Muscle of leg (tissue), 11 donors: ENCODE measurements around the gene GALNT6. TPM values are rescaled to one million over a fixed set of nuclear protein-coding genes. Genes with fewer than 3 reads are reported as not detected.
A peak's percentile ranks its signal among the peaks of the same experiment; 100 is the strongest.

Experiments
- DNase-seq: peaks from one replicate; pipeline ENCODE4 v3.0.0; 2013
- H3K27ac ChIP-seq: one replicate; pipeline ENCODE4 v1.5.1; 2013; ENCODE audit warnings: mild to moderate bottlenecking, low read length, control low read depth
- H3K27me3 ChIP-seq: one replicate; pipeline ENCODE4 v1.6.1; 2013; ENCODE audit warnings: low read length; ENCODE audit not compliant: control insufficient read depth, insufficient read depth
- H3K36me3 ChIP-seq: one replicate; pipeline ENCODE4 v1.6.1; 2013; ENCODE audit warnings: low read length; ENCODE audit not compliant: control insufficient read depth, insufficient read depth
- H3K4me1 ChIP-seq: one replicate; pipeline ENCODE4 v1.6.1; 2013; ENCODE audit warnings: low read length; ENCODE audit not compliant: control insufficient read depth, insufficient read depth
- H3K4me3 ChIP-seq: one replicate; pipeline ENCODE4 v1.5.1; 2013; ENCODE audit warnings: low read length, control low read depth
- H3K9me3 ChIP-seq: replicated peaks from 2 replicates; pipeline ENCODE4 v1.6.1; 2013; ENCODE audit warnings: low read depth, low read length; ENCODE audit not compliant: control insufficient read depth
- WGBS: methylation state at CpG from one replicate; pipeline ENCODE4 v1.1.5; 2013; ENCODE audit warnings: missing lambda C conversion rate; ENCODE audit not compliant: insufficient coverage; 5-methylcytosine and 5-hydroxymethylcytosine counted together
- polyA plus RNA-seq, 8 donors: library from polyadenylated mRNA; unstranded; fragments of 120-200 nt; gene quantifications; one replicate each; pipeline versions ENCODE4 v1.2.1 to v1.2.3, GENCODE V29; 2013; ENCODE audit warnings: inconsistent platforms in 1 of 8, low replicate concordance in 1 of 8; ENCODE audit not compliant: insufficient read length in 8 of 8, insufficient read depth in 1 of 8
- total RNA-seq: library from RNA; stranded (reverse); fragments of 120-200 nt; gene quantifications from one replicate; pipeline ENCODE4 v1.2.4, GENCODE V29; 2013

GALNT6 gene
- total and polyA plus RNA-seq, 9 donors: 0.32 to 1.1 (median 0.50) TPM

- peak; percentile 82 for DNase-seq
- 63% methylated on average over 4 of the region's 7 CpGs for WGBS
Measured at GRCh38 chr12:51326698-51327439, 64.3 kb downstream of the GALNT6 start.

GRCh38 chr12:51324953-51325352 is 66.3 kb downstream of the GALNT6 start:
- H3K36me3 ChIP-seq: no peaks in the 10 kb centered on the region
- H3K4me3 ChIP-seq: no peak overlapping the region
- H3K27me3 ChIP-seq: peaks cover 2% of the 10 kb centered on the region
- H3K4me1 ChIP-seq: peaks cover 5% of the 10 kb centered on the region
- H3K27ac ChIP-seq: no peak overlapping the region
- 88% methylated on average over 3 of the region's 4 CpGs for WGBS
- no peaks in the 10 kb centered on the region for H3K9me3 ChIP-seq
- DNase-seq: no peak

More at GRCh38 chr12:51326698-51327439, 64.3 kb downstream of the GALNT6 start:
- Histone ChIP-seq H3K27me3 (peaks cover 2% of the 10 kb centered on the region), H3K36me3 (no peaks in the 10 kb centered on the region), H3K9me3 (no peaks in the 10 kb centered on the region), H3K4me3 (no peak overlapping the region), H3K27ac (no peak overlapping the region), H3K4me1 (no peaks in the 10 kb centered on the region)

DNA sequence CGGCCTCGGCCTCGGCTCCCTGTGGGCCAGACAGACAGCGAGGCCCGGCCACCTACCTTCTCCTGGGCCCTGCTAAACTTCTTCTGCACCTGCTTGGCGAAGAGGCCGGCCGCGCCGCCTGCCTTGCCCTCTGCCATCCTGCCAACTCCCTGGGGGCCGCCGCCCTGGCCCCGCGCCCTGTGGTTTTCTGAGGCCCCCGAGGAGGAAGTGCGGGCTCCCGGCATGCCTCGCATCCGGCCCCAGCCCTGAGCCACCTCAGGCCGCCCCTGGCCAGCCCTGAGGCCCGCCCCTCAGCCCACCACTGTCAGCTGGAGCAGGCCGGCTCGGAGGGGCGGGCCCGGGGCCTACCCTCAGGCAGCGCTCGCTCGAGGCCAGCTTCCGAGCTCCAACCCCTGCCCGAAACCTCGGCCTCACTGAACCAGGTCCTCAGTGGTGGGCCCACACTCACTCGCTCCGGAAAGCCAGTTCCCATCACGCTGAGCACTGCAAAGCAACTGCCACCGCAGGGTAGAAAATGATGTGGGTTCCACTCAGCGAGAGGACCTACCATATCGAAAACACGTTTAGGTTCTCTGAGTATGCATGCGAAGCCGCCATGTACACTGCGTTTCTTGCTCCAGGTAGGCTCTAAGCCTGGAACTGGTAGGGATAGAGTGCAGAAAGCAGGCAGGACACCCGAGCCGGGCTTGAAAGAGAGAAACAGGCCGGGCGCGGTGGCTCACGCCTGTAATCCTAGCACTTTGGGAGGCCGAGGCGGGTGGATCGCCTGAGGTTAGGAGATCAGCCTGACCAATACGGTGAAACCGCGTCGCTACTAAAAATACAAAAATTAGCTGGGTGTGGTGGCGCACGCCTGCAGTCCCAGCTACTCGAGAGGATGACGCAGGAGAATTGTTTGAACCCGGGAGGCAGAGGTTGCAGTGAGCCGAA is 67.0 kb downstream of the GALNT6 start, which contains the start of gene BIN2:
TSS of gene BIN2 (minus strand) at position 209 of the 930 bp plus-strand sequence. CDS start at position 137, 72 bp downstream.
- Histone ChIP-seq H3K4me1 (peaks cover 5% of the 10 kb centered on the region), H3K4me3 (peak within 1 kb of the TSS; percentile 31), H3K27me3 (no peaks in the 10 kb centered on the region), H3K9me3 (no peaks in the 10 kb centered on the region), H3K27ac (peak within 1 kb of the TSS; percentile 26), H3K36me3 (no peaks in the 10 kb centered on the region)
- DNase-seq: peak; percentile 27
- WGBS: 86% methylated on average over 50 of the region's 60 CpGs

DNA sequence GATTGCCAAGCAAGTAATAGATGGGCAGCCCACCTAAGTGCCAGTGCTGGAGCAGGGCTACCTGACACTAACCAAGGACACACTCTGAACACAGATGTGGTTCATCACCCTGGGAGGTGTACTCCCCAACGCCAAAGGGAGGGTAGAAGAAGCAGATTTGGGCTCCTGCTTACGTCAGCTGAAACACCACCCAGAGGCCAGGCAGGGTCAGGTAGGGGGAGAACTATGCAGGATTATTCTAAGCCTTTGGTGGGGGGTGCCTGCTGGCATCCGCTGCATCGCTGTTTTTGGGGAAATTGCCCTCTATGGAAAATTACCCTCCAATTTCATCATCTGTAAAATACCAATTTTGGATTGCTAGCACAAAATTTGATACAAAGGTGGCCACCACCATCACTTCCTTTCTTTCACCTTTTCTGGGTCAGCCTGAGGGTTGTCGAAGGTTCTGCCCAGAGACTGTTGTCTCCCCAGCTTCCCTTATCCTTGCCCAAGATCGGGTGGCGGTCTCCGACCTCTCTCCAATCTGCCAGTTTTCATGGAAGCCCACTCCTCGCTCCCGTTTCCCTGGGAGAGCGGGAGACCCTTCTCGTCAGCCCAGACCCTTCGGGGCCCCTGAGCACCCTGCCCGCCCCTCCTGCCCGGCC is 67.8 kb downstream of the GALNT6 start:
- DNase-seq: no peak
- H3K9me3 ChIP-seq: no peaks in the 10 kb centered on the region
- peaks cover 5% of the 10 kb centered on the region for H3K4me1 ChIP-seq
- H3K4me3 ChIP-seq: peak overlapping the region; percentile 31
- WGBS: 79% methylated on average over 11 of the region's 15 CpGs
- H3K36me3 ChIP-seq: no peaks in the 10 kb centered on the region
- H3K27me3 ChIP-seq: no peaks in the 10 kb centered on the region
- H3K27ac ChIP-seq: peak overlapping the region; percentile 26

DNA sequence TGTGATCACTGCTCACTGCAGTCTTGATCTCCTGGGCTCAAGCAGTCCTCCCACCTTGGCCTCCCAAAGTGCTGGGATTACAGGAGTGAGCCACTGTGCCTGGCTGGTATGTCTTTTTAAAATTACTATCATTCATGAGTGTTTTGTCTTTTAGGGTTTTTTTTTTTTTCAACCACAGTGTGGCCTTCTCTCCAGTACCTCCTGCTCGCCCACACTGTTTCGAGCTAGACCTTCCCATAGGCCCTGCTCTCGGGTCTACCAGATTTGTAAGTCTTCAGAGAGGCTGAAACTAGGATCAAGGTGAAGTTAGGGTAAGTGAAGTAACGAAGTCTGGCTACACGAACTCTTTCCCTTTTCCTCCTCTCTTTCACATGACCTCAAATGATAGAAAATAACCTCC is 68.8 kb downstream of the GALNT6 start:
- H3K4me1 ChIP-seq: peaks cover 5% of the 10 kb centered on the region
- no peak overlapping the region for H3K4me3 ChIP-seq
- no peaks in the 10 kb centered on the region for H3K36me3 ChIP-seq
- WGBS: no CpG with 5 or more reads among the region's 5 CpGs
- H3K9me3 ChIP-seq: no peaks in the 10 kb centered on the region
- no peak for DNase-seq
- no peak overlapping the region for H3K27ac ChIP-seq
- H3K27me3 ChIP-seq: no peaks in the 10 kb centered on the region

DNA sequence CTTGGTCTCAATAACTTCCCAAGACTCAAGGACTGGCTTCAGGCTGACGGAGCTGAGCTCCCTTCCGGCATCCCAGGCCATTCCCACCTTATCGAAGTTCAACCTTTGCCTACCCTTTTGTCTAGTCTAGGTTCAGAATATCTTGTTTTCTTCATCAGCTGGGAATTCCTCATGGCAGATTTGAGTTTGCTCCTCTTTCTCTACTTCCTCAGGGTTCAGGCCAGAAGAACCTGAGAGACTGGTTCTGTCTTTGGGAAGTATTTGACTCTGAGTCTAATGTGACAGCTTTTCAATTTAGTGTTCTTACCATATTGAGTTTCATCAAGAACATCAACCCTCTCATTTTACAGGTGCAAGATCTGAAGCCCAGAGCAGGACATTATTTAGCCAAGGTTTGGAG is 69.3 kb downstream of the GALNT6 start:
- no peaks in the 10 kb centered on the region for H3K36me3 ChIP-seq
- H3K4me3 ChIP-seq: no peak overlapping the region
- no peak for DNase-seq
- H3K4me1 ChIP-seq: peaks cover 5% of the 10 kb centered on the region
- WGBS: 94% methylated on average over 3 of the region's 3 CpGs
- no peaks in the 10 kb centered on the region for H3K27me3 ChIP-seq
- no peaks in the 10 kb centered on the region for H3K9me3 ChIP-seq
- H3K27ac ChIP-seq: no peak overlapping the region

DNA sequence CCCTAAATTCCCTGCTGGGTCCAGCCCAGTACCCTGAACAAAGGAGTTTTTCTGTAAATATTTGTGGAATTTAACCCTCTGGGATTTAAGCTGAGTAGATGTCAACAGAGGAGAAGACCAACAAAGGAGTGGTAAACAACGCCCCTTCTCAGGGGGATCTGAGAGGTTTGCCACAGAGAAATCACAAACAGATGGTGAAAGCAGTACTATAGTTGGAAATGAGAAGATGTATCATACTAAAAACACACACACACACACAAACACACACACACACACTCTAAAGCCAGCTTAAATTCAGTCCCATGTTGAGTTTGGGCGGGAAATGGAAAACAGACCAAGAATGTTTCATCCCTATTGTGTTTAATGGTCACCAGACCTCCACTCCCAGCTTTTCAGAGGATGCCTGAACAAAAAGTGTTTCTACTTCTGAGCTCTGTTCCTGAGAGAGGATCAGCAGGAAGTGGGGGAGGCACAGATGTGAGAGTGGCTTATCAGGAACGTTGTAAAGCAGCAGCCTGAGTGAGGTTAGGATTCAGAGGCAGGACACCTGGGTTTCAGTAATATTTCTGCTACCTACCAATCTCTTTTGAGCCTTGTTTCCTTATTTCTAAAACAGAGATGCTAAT is 70.4 kb downstream of the GALNT6 start:
- Histone ChIP-seq H3K27ac (peak overlapping the region; percentile 47), H3K36me3 (no peaks in the 10 kb centered on the region), H3K4me1 (peaks cover 5% of the 10 kb centered on the region), H3K4me3 (no peak overlapping the region), H3K27me3 (no peaks in the 10 kb centered on the region), H3K9me3 (no peaks in the 10 kb centered on the region)
- WGBS: 0% methylated on average over 1 of the region's 3 CpGs
- DNase-seq: peak; percentile 80

GRCh38 chr12:51320311-51320694 is 70.9 kb downstream of the GALNT6 start:
- 20% methylated on average over 1 of the region's 4 CpGs for WGBS
- peak; percentile 35 for DNase-seq
- peaks cover 5% of the 10 kb centered on the region for H3K4me1 ChIP-seq
- H3K27me3 ChIP-seq: no peaks in the 10 kb centered on the region
- H3K9me3 ChIP-seq: no peaks in the 10 kb centered on the region
- H3K4me3 ChIP-seq: no peak overlapping the region
- peak overlapping the region; percentile 47 for H3K27ac ChIP-seq
- H3K36me3 ChIP-seq: no peaks in the 10 kb centered on the region

DNA sequence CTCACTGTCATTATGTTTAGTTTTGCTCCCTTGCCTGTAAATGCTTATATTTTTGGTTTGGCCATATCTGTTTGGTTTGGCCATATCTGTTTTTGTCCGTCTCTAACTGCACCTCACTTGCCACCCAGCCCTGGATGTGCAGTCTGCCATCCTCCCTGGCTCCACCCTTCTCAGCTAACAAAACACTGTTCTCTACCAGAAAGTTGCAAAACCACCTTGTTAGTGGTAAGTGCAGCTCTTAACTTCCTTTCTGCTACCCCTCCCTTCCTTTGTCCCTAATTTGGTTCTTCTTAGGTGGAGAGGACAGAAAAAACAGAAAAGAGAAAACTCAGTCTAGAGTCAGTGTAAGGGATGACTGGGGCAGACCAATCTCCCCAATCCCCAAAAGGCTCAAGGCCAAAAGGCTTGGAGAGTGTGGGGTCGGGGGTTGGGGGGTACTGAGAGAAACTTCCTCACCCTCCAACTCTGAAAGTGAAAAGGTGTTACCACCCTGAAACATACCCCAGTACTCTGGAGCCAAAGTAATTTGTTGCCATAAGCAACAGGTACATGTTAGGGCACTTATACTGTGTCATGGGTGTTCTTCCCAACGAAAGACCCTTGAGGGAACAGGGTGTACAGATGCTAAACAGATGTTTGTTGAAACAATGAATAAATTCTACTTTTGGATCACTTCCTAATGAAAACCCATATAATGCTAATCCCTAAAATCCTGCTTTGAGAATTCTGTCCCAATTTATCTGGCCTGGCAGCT is 72.2 kb downstream of the GALNT6 start:
- H3K27me3 ChIP-seq: no peaks in the 10 kb centered on the region
- DNase-seq: no peak
- no peak overlapping the region for H3K27ac ChIP-seq
- no CpG with 5 or more reads among the region's 3 CpGs for WGBS
- H3K4me3 ChIP-seq: no peak overlapping the region
- no peaks in the 10 kb centered on the region for H3K9me3 ChIP-seq
- no peaks in the 10 kb centered on the region for H3K36me3 ChIP-seq
- H3K4me1 ChIP-seq: peaks cover 5% of the 10 kb centered on the region
